Type B pancreatic cell (in vitro differentiated cells): ENCODE data around the gene RXFP1. TPM values are rescaled to one million over a fixed set of nuclear protein-coding genes. Genes with fewer than 3 reads are reported as not detected.

Experiments used
- DNase-seq: peaks from one replicate; pipeline ENCODE4 v3.0.0; 2021; ENCODE audit warnings: mixed read lengths; ENCODE audit not compliant: unreplicated experiment; ENCODE audit errors: extremely low spot score
- H3K27ac Mint-ChIP-seq: 2 replicates; pipeline ENCODE4 v1.8.0; 2021; ENCODE audit warnings: mild to moderate bottlenecking, mixed read lengths
- H3K27me3 Mint-ChIP-seq: 2 replicates; pipeline ENCODE4 v1.8.0; 2021; ENCODE audit warnings: mixed read lengths
- H3K36me3 Mint-ChIP-seq: 2 replicates; pipeline ENCODE4 v1.8.0; 2021; ENCODE audit warnings: mixed read lengths
- H3K4me1 Mint-ChIP-seq: one replicate; pipeline ENCODE4 v1.8.0; 2021; ENCODE audit warnings: mixed read lengths; ENCODE audit not compliant: unreplicated experiment
- H3K4me3 Mint-ChIP-seq: 2 replicates; pipeline ENCODE4 v1.8.0; 2021; ENCODE audit warnings: mild to moderate bottlenecking, mixed read lengths
- H3K9me3 Mint-ChIP-seq: 2 replicates; pipeline ENCODE4 v1.8.0; 2021; ENCODE audit warnings: mixed read lengths
- total RNA-seq: library from RNA; stranded (reverse); gene quantifications from 2 replicates; pipeline ENCODE4 v1.2.1, GENCODE V29; 2021; ENCODE audit warnings: low replicate concordance
- TF ChIP-seq, protein P1 (sequence below): fragments of 200-600 bp; sonication (generic); conservative IDR thresholded peaks from 2 replicates; pipeline ENCODE4 v1.5.0; 2021; ENCODE audit warnings: antibody characterized with exemption, mild to moderate bottlenecking

RXFP1 gene
- total RNA-seq, 1 donor from 2014 or later: 0.07 TPM

GRCh38 chr4:158496030-158496741, 25.5 kb upstream of the RXFP1 start:
- H3K36me3 Mint-ChIP-seq: no peaks in the 10 kb centered on the region
- H3K27ac Mint-ChIP-seq: no peak overlapping the region
- DNase-seq: no peak
- TF ChIP-seq, protein P1, sequence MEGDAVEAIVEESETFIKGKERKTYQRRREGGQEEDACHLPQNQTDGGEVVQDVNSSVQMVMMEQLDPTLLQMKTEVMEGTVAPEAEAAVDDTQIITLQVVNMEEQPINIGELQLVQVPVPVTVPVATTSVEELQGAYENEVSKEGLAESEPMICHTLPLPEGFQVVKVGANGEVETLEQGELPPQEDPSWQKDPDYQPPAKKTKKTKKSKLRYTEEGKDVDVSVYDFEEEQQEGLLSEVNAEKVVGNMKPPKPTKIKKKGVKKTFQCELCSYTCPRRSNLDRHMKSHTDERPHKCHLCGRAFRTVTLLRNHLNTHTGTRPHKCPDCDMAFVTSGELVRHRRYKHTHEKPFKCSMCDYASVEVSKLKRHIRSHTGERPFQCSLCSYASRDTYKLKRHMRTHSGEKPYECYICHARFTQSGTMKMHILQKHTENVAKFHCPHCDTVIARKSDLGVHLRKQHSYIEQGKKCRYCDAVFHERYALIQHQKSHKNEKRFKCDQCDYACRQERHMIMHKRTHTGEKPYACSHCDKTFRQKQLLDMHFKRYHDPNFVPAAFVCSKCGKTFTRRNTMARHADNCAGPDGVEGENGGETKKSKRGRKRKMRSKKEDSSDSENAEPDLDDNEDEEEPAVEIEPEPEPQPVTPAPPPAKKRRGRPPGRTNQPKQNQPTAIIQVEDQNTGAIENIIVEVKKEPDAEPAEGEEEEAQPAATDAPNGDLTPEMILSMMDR: peak; percentile 64
- H3K9me3 Mint-ChIP-seq: peaks cover 5% of the 10 kb centered on the region
- H3K27me3 Mint-ChIP-seq: no peaks in the 10 kb centered on the region
- no peak overlapping the region for H3K4me3 Mint-ChIP-seq
- no peaks in the 10 kb centered on the region for H3K4me1 Mint-ChIP-seq

GRCh38 chr4:158500054-158500453, 21.6 kb upstream of the RXFP1 start:
- Mint-ChIP-seq H3K27me3 (no peaks in the 10 kb centered on the region), H3K9me3 (peaks cover 5% of the 10 kb centered on the region), H3K27ac (no peak overlapping the region), H3K36me3 (no peaks in the 10 kb centered on the region), H3K4me1 (no peaks in the 10 kb centered on the region), H3K4me3 (no peak overlapping the region)
- TF ChIP-seq, protein P1: no peak
- no peak for DNase-seq

DNA sequence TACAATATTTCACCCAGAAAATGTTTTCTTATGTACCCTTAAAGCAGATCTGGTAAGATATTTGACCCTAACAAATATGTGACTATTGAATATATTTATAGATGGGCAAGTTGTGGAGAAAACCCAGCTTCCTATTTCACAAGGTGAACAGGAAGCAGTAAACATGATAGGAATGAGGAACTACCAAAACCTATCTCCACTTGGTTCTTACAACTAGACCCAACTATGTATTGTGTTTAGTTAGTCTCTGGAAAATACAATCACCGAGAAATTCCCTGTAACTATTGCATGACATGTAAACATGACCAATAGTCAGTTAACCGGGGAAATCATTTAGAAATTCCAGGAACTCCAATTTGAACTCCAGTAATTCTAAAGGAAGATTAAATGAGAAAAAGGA, 8.4 kb upstream of the RXFP1 start:
- Mint-ChIP-seq H3K4me1 (no peaks in the 10 kb centered on the region), H3K36me3 (no peaks in the 10 kb centered on the region), H3K4me3 (no peak overlapping the region), H3K27me3 (no peaks in the 10 kb centered on the region), H3K9me3 (no peaks in the 10 kb centered on the region), H3K27ac (no peak overlapping the region)
- no peak for DNase-seq
- TF ChIP-seq, protein P1: no peak

DNA sequence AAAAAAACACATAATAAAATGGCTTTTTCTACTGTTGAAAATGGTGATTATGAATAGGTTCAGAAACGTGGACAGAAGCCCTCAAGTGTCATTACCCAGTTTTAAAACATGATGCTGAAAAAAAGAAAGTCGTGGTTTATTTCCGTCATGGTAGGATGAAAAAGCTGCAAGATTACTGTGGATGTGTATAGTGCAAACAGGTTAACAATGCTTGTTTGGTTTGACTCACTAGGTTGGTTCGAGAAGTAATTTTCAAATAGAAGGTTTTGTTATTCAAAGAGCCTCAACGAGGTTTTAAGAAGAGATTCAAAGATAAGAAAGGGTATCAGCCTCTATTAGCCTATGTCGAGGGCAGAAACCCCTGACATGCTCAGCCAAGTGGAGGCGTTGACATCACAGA, 2.5 kb upstream of the RXFP1 start:
- Mint-ChIP-seq H3K9me3 (no peaks in the 10 kb centered on the region), H3K4me3 (no peak overlapping the region), H3K4me1 (no peaks in the 10 kb centered on the region), H3K27ac (no peak overlapping the region), H3K27me3 (no peaks in the 10 kb centered on the region), H3K36me3 (no peaks in the 10 kb centered on the region)
- TF ChIP-seq, protein P1: no peak
- DNase-seq: no peak

GRCh38 chr4:158523990-158524535, 2.4 kb downstream of the RXFP1 start:
- Mint-ChIP-seq H3K36me3 (no peaks in the 10 kb centered on the region), H3K4me3 (no peak overlapping the region), H3K27me3 (no peaks in the 10 kb centered on the region), H3K27ac (no peak overlapping the region), H3K9me3 (no peaks in the 10 kb centered on the region), H3K4me1 (no peaks in the 10 kb centered on the region)
- TF ChIP-seq, protein P1: no peak
- DNase-seq: no peak
